Fibroblast of lung (primary cell): Measurements from ENCODE around the gene DNAJC13.

Experiments
- CTCF ChIP-seq, 2 donors: IDR thresholded peaks in 1 of 2; conservative IDR thresholded peaks in 1 of 2; 1 replicate in 1 of 2; 2 replicates in 1 of 2; pipeline ENCODE4 v1.5.1; 2011 to 2012; ENCODE audit warnings: low read length in 2 of 2, control low read depth in 1 of 2, inconsistent platforms in 1 of 2, low read depth in 1 of 2, mild to moderate bottlenecking in 1 of 2
- EZH2 ChIP-seq: IDR thresholded peaks from 2 replicates; pipeline ENCODE4 v1.5.1; 2012; ENCODE audit warnings: low read length, control low read depth, mild to moderate bottlenecking; ENCODE audit errors: missing control alignments

- no peak for TF ChIP-seq CTCF (conservative IDR thresholded peaks at IDR 0.05 in 1 of 2, IDR thresholded peaks at IDR 0.05 in 1 of 2; ENCODE audit: low read depth in 1 of 2, low read length in 2 of 2)
- no peak for TF ChIP-seq EZH2
Measured at GRCh38 chr3:132382267-132382666, 35.0 kb upstream of the DNAJC13 start.
